GM21447 (cell line): ENCODE results near the gene SPARC.

Experiments
- ATAC-seq: cut with Tn5 transposase; IDR thresholded peaks from one replicate; pipeline ENCODE4 v1.9.1; 2021; ENCODE audit not compliant: unreplicated experiment

SPARC gene

DNA sequence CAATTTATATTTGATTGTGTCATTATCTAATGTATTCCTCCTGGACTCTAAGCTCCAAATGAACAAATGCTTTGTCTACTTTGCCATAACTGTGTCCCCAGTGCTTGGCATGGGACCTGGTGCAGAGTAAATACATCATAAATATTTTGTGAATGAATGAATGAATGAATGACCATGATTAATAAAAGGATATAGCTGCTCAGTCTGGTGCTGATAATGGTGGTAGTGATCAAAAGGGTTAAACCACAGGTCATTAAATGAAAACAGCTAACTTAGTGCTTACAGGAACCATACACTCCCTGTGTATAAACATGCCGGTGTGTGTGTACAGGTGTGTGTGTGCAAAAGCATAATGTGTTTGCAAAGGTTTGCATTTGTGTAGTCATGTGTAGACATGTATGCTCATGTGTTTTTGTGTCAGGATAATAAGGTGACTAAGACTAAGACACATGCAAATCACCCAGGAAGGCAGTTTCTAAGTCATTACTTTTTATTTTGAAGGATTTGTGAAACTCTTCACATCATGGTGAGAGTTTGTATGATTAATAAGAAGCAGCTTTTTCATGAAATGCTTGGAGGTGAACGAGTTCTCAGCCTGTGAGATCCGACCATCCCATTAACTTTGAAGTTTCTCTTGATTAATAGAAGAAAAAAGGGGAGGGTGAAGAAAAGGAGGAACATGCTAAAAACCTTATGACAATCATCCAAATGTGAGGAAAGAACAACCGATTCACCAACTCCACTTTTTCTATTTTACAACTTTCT, 24.6 kb downstream of the SPARC start:
- ATAC-seq: peak; percentile 63

DNA sequence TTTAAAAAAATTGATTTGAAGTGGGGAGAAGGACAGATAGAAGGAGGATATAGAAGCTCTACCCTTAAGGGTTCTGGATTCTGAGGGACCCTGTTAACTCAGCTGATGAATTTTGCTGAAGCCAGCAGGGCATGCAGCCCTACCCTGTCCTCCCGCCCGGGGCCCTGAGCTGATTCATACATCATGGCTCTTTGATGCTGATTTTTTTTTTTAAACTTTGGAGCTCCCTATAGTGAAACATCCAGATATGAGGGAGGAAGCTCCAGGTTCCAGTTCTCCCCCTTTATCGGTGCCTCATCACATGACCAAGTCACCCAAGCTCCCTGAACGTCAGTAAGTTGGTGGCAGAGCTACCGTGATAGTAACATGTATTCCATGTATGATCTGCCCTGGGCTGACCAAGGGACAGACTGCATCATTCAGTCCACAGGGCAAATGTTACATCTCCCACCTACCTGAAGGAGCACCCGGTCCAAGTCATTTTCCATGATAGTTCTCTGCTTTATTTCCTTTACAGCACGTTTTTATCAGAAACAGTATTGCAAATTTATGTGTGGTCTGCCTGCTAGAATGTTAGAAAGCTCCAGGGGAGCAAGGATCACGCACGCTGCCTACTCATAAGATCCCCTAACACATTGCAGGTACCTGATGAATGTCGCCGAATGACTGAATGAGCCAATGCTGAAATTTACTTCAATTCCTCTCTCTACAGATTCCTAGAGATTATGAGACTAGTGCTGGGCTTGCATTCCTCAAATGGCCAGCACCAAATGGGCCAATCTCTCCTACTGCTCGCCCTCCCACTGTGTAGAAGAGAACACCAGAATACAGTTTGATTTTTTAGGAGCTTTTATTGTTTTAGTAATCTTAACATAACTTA, 25.9 kb downstream of the SPARC start:
- no peak for ATAC-seq

DNA sequence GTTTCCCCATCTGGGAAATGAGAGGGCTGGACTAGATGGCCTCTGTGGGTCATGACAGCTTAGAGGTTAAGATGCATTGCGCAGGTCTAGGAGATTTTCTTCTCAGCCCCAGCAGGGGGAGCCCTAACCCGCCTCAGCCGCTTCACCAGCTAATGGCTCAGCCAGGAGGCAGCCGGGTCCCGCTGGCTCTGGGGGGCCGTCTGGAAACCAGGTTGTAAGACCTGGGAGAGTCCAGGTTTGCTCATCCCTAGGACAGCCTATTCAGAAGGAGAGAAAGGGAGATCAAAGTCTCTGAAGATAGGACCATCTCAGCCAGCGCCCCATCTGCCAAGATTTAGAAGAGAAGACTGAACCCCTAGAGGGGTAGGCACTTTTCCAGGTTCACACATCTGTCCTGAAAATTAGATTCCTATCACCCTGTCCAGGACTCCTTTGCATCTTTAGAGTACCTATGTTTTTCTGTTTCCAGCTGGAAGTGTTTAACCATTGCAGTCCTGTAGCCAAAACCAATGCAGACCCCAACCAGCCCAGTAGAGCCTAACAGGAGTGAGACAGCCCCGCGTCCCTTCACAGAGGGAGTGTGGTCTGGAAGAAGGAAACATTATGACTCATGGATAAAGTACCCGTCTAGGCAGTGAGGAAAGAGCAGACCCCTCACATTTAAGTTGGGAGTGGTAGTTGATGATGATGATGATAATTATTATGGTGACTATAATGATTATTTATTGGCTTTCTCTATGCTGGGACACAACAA, 27.5 kb downstream of the SPARC start:
- ATAC-seq: peak; percentile 51

DNA sequence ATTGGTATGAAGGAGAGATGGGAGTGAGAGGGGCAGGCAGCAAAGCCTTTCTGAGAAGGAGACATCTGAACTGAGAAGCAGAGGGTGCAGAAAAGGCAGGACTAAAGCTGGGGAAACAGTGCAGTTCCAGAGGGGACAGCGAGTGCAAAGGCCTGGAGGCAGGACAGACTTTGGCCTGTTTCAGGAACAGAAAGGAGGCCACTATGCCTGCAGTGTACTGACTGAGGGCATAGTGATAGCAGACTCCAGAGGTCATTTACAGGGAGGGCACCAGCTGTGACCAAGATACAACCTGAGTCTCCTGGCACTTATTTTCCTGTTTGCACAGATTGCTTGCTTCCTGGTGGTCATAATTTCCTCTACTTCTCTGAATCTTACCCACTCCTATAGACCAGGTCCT, 29.6 kb downstream of the SPARC start:
- no peak for ATAC-seq

DNA sequence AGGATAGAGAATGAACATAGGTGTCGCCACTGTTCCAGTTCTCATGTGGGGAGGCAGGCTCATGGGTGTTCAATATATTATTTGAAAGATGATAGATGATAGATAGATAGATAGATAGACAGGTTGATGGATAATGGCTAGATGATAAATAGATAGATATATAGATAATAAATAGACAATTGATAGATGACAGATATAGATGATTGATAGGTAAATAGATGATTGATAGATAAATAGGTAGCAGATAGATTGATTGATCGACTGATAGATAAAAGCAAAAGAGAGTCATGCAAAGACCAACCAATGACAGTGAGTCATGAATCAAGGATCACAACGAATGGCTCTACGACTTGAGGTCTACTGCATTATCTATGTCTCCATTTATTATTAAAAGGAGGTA, 30.4 kb downstream of the SPARC start:
- ATAC-seq: no peak

DNA sequence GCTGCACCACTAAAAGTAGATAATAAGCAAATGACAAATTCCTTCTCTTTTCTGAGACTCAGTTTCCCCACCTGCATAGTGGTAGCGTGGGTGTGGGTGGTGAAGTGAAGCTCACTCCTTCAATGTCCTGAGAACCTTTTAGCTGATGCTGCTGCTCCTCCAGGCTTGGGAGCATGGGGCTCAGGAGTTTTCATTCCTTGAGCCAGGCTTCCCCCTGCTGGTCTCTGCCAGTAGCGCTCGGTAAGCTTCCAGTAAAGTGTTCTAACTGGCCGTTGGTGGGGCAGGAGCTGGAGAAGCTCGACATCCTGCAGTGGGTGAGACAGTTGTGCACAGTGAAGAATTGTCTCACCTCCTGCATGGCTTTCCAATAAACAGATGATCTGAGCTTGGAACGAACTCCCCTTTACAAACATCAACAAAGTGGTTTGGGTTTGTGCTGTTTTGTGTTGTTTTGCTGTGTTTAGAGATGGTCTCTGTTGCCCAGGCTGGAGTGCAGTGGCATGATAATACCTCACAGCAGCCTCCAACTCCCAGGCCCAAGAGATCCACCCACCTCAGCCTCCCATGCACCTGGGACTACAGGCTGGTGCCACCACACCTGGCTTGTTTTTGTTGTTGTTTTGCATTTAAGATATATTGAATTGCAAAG, 34.6 kb downstream of the SPARC start:
- peak; percentile 97 for ATAC-seq

DNA sequence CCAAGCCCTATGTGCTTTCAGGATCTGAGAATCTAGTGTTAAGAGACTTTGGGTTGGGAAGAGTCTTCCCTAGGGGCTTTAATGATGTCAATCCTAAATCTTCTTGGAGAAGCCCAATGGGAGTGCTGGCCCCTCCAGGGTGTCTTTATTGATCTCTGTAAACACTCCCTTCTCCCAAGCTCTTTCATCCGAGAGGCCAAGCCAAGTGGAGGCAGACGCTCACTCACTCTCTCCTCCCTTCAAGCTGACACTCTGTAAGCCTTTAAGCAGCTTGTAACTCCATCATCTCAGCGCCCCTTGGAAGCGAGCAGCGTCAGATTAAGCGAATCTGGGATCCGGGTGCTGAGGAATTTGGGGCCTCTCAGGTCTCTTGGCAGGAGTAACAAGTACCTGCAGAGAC, 37.7 kb downstream of the SPARC start:
- no peak for ATAC-seq

DNA sequence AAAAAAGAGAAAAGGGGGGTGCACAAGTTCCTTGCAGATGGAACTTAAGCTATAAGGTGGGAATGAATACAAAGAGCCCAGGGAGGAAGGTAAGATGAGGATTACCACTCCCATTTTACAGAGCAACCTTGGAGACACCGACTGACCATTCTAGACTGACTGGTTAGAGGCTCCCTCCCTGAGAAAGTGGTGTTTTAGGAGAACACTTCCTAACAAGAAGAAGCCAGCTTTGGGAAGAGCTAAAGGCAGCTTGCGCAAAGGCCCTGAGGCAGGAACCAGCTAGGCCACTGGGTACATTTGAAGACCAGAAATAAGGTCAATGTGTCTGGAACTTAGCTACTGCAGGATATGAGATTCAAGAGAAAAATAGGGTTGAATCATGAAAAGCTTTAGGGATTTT, 38.6 kb downstream of the SPARC start:
- no peak for ATAC-seq

DNA sequence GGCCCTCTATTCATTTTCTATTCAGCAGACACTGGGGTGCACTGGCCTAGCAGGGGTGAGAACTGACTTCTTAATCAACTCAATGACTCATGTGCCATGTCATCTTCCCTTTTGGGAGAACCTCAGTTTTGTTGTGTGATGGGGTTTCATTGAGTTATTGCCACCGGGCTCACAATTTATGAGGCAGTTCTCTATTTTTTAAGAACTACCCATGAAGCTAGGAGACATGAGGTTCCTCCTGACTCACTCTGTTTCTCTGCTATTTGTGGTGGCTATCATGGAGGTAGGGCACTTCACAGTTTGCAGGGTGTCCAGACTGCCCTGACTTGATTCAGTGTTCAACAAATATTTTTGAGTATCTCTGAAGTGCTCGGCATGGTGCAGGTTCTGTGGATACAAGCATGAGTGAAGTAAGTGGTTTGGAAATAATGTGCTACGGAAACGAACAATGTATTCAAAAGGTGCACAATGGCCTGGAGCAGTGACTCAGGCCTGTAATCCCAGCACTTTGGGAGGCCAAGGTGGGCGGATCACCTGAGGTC, 39.3 kb downstream of the SPARC start:
- ATAC-seq: no peak

DNA sequence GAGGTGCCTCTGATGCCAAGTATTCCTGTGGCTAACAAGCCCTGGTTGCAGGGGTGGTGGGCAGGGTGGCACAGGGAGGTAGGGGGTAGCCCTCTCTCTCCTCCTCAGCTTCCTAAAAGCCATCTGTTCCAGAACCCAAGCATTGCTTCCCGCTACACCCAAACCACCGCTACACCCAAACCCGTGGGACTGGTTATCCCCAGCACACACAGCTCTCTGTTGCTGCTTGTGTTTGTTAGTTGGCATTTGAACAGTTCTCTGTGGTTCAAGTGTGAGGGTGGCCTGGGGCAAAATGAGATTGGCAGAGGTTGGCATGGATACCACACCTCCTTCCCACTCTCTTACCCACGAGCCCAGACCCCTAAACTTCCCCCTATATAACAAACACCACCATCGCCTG, 40.4 kb downstream of the SPARC start:
- no peak for ATAC-seq

DNA sequence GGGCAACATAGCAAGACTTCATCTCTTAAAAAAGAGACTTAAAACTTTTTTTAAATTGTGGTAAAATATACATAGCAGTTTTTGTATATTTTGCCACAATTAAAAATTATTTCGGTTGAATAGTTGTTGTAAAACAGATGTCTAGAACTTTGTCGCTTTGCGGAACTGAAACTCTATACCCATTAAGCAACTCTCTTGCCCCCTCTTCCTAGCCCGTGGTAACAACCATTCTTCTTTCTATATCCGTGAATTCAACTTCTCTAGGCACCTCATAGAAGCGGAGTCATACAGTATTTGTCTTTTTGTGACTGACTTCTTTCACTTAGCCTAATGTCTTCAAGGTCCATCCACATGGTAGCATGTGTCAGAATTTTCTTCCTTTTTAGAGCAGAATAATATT, 43.3 kb downstream of the SPARC start:
- no peak for ATAC-seq

DNA sequence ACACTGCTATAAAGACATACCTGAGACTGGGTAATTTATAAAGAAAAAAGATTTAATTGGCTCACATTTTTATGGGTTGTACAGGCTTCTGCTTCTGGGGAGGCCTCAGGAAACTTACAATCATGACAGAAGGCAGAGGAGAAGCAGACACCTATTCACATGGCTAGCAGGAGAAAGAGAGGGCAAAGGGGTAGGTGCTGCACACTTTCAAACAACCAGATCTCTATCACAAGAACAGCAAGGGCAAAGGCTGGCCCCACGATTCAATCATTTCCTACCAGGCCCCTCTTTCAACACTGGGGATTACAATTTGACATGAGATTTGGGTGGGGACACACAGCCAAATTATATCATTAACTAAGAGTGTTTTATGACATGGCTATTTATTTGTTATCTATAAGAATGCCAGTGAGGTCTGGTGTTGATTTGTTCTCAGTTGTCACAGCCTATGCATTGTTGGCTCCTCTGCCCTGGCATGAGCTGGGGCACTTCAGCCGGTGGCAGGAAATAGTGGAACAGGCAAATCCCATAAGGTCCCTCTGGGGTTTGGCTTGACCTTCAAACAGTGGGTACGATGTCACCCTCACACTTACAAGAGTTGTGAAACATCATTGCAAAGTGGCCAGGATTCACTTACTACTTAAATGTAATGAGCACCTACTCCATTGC, 44.1 kb downstream of the SPARC start:
- no peak for ATAC-seq

DNA sequence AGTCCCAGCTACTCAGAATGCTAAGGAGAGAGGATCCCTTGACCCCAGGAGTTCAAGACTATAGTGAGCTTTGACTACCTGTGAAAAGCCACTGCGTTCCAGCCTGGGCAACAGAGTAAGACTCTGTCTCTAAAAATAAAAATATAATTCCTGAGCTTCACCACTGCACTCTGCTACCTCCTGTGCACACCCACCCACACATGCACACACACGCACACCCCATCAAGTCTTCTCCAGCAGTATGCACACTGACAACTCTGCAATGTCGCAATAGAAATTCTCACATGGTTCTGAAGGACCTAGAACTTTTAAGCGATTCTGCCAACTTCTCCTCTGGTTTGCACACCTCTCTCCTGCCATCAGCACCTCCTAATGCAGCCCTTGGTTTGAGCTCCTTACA, 48.1 kb downstream of the SPARC start:
- no peak for ATAC-seq

DNA sequence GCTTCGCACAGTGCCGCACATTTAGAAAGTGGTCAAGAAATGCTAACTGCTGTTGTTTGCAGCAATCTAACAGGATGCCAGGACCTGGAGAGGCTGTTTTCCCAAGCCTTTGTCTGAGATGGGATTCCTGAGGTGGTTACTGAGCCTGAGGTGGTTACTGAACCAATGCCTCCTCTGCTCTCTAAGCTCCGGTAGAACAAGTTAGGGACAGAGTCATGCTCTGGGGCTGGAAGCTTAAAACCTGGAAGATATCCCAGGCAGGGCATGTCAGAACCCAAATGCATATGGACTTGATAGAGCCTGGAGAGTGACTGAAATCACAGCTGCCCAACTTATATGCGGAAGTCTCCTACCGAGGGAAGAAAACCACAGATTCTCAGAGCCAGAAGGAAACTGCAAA, 49.0 kb downstream of the SPARC start:
- ATAC-seq: no peak

DNA sequence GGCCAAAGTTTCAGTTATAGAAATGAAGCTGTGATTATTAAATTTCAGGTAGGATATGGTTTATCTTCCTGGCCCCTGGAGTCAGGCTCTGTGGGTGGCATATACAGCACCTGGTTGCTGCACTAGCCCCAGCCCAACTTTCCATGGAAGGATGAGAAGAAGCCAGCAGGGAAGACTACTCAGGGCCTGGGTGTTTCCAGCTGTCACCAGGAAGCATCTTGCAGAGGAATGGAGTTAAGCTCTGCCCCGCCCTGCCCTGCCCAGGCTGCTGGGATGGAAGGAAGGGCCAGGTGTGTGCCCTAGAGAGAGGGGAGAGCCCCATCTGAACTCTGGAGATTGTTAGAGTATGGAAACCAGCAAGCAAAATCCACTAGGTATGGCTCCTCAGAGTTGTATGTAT, 52.8 kb downstream of the SPARC start:
- no peak for ATAC-seq

DNA sequence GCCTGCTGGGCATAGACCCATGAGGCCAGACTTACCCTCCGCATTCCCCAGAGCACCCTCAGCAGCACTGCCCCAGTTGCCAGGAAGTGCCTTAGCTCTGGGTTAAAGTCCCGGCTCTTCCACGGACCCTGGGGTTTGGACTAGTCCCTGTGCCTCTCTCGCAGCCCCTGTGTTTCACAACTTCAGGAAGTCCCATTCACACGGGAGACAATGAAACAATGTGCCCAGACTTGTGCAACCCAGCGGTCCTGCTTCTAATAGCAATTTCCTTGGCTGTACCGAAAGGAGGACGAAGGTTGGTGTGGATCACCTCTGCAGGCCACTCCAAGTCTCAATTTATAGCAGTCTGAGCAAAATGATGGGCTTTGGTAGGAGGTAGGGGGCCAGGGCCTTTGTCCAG, 53.8 kb downstream of the SPARC start:
- no peak for ATAC-seq

DNA sequence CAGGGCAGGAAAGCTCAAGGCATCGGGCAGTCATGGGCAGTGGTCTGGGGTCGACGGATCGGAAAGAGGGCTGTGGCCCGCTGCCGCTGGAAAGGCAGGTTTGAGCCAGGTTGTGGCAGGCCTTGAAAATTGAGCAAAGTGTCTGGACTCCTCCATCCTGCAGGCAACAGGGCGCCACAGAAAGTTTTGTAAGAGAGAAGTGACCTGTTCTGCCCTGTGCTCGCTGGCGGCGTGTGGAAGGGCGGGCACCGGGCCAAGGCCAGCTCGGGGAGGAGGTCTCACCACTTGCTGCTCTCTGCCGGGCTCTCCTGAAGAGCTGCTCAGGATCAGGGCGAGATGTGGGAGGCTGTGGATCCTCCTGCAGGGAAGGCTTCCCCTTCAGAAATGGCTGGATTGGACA, 54.2 kb downstream of the SPARC start:
- ATAC-seq: no peak

DNA sequence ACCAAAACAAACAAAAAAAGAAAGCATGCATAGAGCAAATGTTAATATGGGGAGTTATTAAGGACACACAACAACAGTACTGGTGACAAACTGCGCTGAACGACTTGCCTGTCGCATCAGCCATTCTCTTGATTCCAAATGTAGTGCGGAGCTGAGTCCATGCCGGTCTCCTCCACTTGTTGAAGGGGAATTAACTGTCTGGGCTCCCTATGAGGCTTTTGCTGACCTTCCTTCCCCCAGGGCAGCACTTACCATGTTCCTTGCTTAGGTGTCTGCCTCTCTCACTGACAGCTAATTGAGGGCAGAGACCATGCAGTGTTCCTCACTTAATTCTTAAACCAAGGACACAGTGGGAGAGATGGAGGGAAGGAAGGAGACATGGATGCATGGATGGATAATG, 54.8 kb downstream of the SPARC start:
- ATAC-seq: no peak

DNA sequence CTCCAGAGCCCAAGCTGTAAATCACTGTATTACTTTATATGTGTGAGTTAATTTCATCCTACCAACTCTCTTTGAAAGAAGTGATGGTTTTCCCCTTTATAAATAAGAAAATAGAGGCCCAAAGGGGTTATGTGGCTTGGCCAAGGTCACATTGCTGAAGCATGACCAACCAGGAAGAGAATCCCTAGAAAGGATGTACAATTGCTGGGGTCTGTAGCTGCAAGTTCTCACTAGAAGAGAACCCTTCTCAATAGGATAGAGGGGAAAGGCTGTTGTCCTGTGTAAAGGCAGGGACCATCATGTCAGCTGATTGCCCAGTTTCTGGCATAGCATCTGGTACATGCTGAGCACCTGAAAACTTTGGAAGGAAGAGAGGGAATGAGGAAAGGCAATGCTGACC, 56.6 kb downstream of the SPARC start:
- ATAC-seq: no peak

DNA sequence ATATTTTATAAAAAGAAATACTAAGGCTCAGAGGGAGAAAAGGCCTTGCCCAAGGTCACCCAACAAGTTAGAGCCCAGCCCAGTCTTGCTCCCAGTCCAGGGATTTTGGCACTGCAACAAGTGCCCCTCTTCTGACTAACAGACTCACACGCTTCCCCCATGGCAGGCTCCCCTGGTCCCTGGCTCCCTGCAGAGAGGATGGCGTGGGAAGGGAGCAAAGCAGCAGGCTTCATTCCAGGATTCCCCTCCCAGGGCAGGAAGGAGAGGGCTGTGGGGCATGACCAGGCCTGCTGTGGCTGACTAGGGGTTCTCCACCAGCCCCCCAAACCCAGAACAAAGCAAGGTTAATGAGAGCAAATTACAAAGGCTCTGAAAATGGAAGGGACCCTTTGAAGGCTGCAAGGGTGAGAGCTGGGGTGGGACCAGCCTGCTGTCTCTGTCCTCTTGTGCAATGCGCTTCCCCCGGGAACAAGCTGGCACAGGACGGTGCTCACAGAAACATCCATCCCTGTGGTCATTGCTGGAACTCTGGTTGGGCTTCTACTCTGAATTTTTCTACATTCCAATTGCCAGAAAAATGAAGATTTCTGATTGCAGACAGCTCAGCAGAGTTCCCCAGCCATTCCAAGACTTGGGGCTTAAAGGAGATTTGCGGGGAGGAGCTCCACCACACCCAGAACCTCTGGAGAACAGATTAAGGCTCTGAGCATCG, 58.4 kb downstream of the SPARC start:
- ATAC-seq: no peak
